HCT116 (cell line): ENCODE results near the gene HBA2. TPM values are rescaled to one million over a fixed set of nuclear protein-coding genes. Genes with fewer than 3 reads are reported as not detected.

Experiments used
- ATAC-seq: fragments of 200-7000 bp; cut with Tn5 transposase; 2 replicates; pipeline ENCODE4 v1.9.1; 2020; ENCODE audit warnings: mild to moderate bottlenecking, moderate library complexity
- BruUV-seq: library from RNA; stranded (reverse); fragments of 400-500 nt; replicated peaks from 2 replicates; lab custom pipeline; 2021; lab: Mats Ljungman, UMichigan
- CTCF ChIA-PET: fragments of 300-600 bp; sonication (Branson Sonifier 250); formaldehyde crosslinking; loops from one replicate; lab custom pipeline; 2021; ENCODE audit warnings: antibody characterized with exemption; lab: Charles Lee
- POLR2A ChIA-PET: fragments of 300-600, 350-600 bp; sonication (Branson Sonifier 250); formaldehyde crosslinking; loops from one replicate; lab custom pipeline; 2021; ENCODE audit warnings: antibody characterized with exemption; lab: Charles Lee
- RAD21 ChIA-PET, 2 experiments: fragments of 300-600 bp; sonication (Branson Sonifier 250); formaldehyde crosslinking; loops; one replicate each; lab custom pipeline; 2023; ENCODE audit warnings: low total read pairs in 2 of 2; ENCODE audit not compliant: uncharacterized antibody in 2 of 2, unreplicated experiment in 2 of 2, low non-redundant PET in 1 of 2; lab: Charles Lee
- DNase-seq: peaks from one replicate; pipeline ENCODE4 v3.0.0-alpha.2; 2010; ENCODE audit warnings: low read depth, low spot score
- H2AFZ ChIP-seq: fragments of 200-600 bp; shearing (Covaris generic), sonication (generic); 2 replicates; pipeline ENCODE4 v1.6.1; 2017; ENCODE audit warnings: low read depth, mixed run types, mixed read lengths, antibody characterized with exemption, low read length; ENCODE audit not compliant: poor library complexity, severe bottlenecking
- H3K27ac ChIP-seq: 2 replicates; pipeline ENCODE4 v1.5.1; 2012; ENCODE audit warnings: low read depth, low read length
- H3K27me3 ChIP-seq: fragments of 200-600 bp; sonication (generic); 2 replicates; pipeline ENCODE4 v1.6.1; 2016; ENCODE audit warnings: mixed run types, low read length, mixed read lengths; ENCODE audit not compliant: insufficient read depth
- H3K36me3 ChIP-seq, 2 experiments: fragments of 200-500 bp in 1 of 2; fragments of 200-600 bp in 1 of 2; sonication (Bioruptor generic) in 1 of 2; sonication (generic) in 1 of 2; 2 replicates each; pipeline versions ENCODE4 v1.5.1 to v1.6.1; 2014 to 2016; ENCODE audit warnings: low read length in 2 of 2, inconsistent platforms in 1 of 2, mixed read lengths in 1 of 2, mixed run types in 1 of 2; ENCODE audit not compliant: insufficient read depth in 2 of 2, control insufficient read depth in 1 of 2
- H3K4me1 ChIP-seq, 2 experiments: fragments of 200-600 bp in 1 of 2; sonication (generic) in 1 of 2; 2 replicates each; pipeline versions ENCODE4 v1.5.1 to v1.6.1; 2012 to 2017; ENCODE audit warnings: low read length in 2 of 2, inconsistent platforms in 1 of 2, mild to moderate bottlenecking in 1 of 2, mixed read lengths in 1 of 2, mixed run types in 1 of 2, moderate library complexity in 1 of 2; ENCODE audit not compliant: insufficient read depth in 2 of 2, control insufficient read depth in 1 of 2
- H3K4me2 ChIP-seq: fragments of 200-600 bp; sonication (generic); 2 replicates; pipeline ENCODE4 v1.6.1; 2017; ENCODE audit warnings: mixed run types, low read length, mixed read lengths
- H3K4me3 ChIP-seq, 2 experiments: fragments of 200-600 bp in 1 of 2; sonication (generic) in 1 of 2; replicated peaks in 1 of 2; 2 replicates each; pipeline ENCODE4 v1.5.1; 2011 to 2016; ENCODE audit warnings: low read length in 2 of 2, control low read depth in 1 of 2, low read depth in 1 of 2, mild to moderate bottlenecking in 1 of 2, mixed read lengths in 1 of 2, mixed run types in 1 of 2
- H3K79me2 ChIP-seq: fragments of 200-600 bp; sonication (generic); 2 replicates; pipeline ENCODE4 v1.6.1; 2017; ENCODE audit warnings: mild to moderate bottlenecking, mixed run types, low read length, moderate library complexity, mixed read lengths; ENCODE audit not compliant: insufficient read depth
- H3K9ac ChIP-seq: fragments of 200-600 bp; sonication (generic); 2 replicates; pipeline ENCODE4 v1.6.1; 2016; ENCODE audit warnings: low read length, mixed read lengths
- H3K9me2 ChIP-seq: fragments of 200-600 bp; sonication (generic), shearing (Covaris generic); 2 replicates; pipeline ENCODE4 v1.6.1; 2017; ENCODE audit warnings: mixed run types, mild to moderate bottlenecking, moderate library complexity; ENCODE audit not compliant: insufficient read depth
- H3K9me3 ChIP-seq, 2 experiments: fragments of 200-500 bp in 1 of 2; fragments of 200-600 bp in 1 of 2; sonication (Bioruptor generic) in 1 of 2; sonication (generic) in 1 of 2; 2 replicates each; pipeline ENCODE4 v1.6.1; 2014 to 2017; ENCODE audit warnings: low read length in 2 of 2, mixed read lengths in 2 of 2, inconsistent platforms in 1 of 2, low read depth in 1 of 2, mild to moderate bottlenecking in 1 of 2, mixed run types in 1 of 2, moderate library complexity in 1 of 2; ENCODE audit not compliant: control insufficient read depth in 1 of 2, insufficient read depth in 1 of 2
- H4K20me1 ChIP-seq: fragments of 200-600 bp; sonication (generic), shearing (Covaris generic); 2 replicates; pipeline ENCODE4 v1.6.1; 2017; ENCODE audit warnings: mixed run types, mild to moderate bottlenecking, moderate library complexity; ENCODE audit not compliant: insufficient read depth
- CBX3 ChIP-seq: IDR thresholded peaks from 2 replicates; pipeline ENCODE4 v1.6.1; 2012; ENCODE audit warnings: low read depth
- ELF1 ChIP-seq: IDR thresholded peaks from 2 replicates; pipeline ENCODE4 v1.6.1; 2012; ENCODE audit warnings: low read depth, borderline replicate concordance
- EZH2 ChIP-seq: fragments of 200-600 bp; sonication (generic); IDR thresholded peaks from 2 replicates; pipeline ENCODE4 v1.6.1; 2017; ENCODE audit warnings: antibody characterized with exemption, mixed run types
- EZH2phosphoT487 ChIP-seq: fragments of 200-600 bp; IDR thresholded peaks from 2 replicates; pipeline ENCODE4 v1.6.1; 2018; ENCODE audit warnings: antibody characterized with exemption, borderline replicate concordance
- FOSL1 ChIP-seq: IDR thresholded peaks from 2 replicates; pipeline ENCODE4 v1.6.1; 2012; ENCODE audit warnings: low read depth
- MAX ChIP-seq: IDR thresholded peaks from 2 replicates; pipeline ENCODE4 v1.6.1; 2012
- POLR2A ChIP-seq: IDR thresholded peaks from 2 replicates; pipeline ENCODE4 v1.7.0; 2011; ENCODE audit warnings: borderline replicate concordance; ENCODE audit not compliant: insufficient read depth, insufficient read length; ENCODE audit errors: extremely low read depth
- RAD21 ChIP-seq: IDR thresholded peaks from 2 replicates; pipeline ENCODE4 v1.6.1; 2012; ENCODE audit warnings: low read depth, mild to moderate bottlenecking
- SRF ChIP-seq: IDR thresholded peaks from 2 replicates; pipeline ENCODE4 v1.6.1; 2012; ENCODE audit warnings: low read depth
- intact Hi-C: fragments of 100-400 bp; cut with micrococcal nuclease; formaldehyde crosslinking; loops from 2 replicates; pipeline ENCODE4 v1.10.0; 2022
- total RNA-seq: library from RNA; stranded (reverse); gene quantifications from one replicate; pipeline ENCODE4 v1.2.1, GENCODE V29; 2021; ENCODE audit not compliant: unreplicated experiment
- TF ChIP-seq, protein P1 (sequence below), 3 experiments: fragments of 200-600 bp in 1 of 3; sonication (generic) in 1 of 3; IDR thresholded peaks in 2 of 3; conservative IDR thresholded peaks in 1 of 3; 2 replicates each; pipeline ENCODE4 v1.5.1; 2012 to 2017; ENCODE audit warnings: low read depth in 2 of 3, low read length in 2 of 3, antibody characterized with exemption in 1 of 3, borderline replicate concordance in 1 of 3, control low read depth in 1 of 3, mild to moderate bottlenecking in 1 of 3, mixed read lengths in 1 of 3, mixed run types in 1 of 3, moderate library complexity in 1 of 3; ENCODE audit not compliant: insufficient read depth in 1 of 3
- TF ChIP-seq, protein P2 (sequence below): IDR thresholded peaks from 2 replicates; pipeline ENCODE4 v1.6.1; 2012
- TF ChIP-seq, protein P3 (sequence below): IDR thresholded peaks from 2 replicates; pipeline ENCODE4 v1.6.1; 2011; ENCODE audit warnings: mild to moderate bottlenecking, low read length, moderate library complexity; ENCODE audit not compliant: insufficient replicate concordance; ENCODE audit errors: extremely low read depth

HBA2 gene
- total RNA-seq, 1 experiment from 2014 or later, result 3.0 TPM

DNA sequence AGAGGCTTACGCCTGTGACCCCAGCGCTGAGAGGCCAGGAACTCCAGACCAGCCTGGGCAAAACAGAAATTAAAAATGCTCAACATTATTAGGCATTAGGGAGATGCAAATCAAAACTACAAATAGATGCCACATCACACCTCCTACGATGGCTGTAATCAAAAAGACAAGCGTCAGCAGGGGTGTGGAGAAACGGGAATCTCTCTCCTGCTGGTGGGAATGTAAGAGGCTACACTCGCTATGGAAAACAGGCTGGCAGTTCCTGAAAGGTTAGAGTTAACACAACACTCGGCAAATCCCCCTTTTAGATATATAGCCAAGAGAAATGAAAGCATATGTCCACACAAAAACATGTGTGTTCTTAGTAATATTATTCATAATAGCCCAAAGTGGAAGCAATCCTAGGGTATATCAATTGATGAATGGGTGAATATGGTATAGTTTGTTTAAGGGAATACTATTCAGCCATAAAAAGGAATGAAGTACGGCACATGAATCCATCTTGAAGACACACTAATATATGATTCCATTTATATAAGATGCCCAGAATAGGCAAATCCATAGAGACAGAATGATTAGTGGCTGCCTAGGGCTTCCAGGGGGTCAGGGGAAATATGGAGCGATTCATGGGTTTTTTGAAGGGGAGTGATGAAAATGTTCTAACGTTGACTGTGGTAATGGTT lies 32.4 kb upstream of the HBA2 start:
- POLR2A ChIA-PET, result no interaction called here
- Histone ChIP-seq H3K4me1 (no peaks in the 10 kb centered on the region; a peak in 1 of 4 replicates), H3K4me2 (no peak overlapping the region)

DNA sequence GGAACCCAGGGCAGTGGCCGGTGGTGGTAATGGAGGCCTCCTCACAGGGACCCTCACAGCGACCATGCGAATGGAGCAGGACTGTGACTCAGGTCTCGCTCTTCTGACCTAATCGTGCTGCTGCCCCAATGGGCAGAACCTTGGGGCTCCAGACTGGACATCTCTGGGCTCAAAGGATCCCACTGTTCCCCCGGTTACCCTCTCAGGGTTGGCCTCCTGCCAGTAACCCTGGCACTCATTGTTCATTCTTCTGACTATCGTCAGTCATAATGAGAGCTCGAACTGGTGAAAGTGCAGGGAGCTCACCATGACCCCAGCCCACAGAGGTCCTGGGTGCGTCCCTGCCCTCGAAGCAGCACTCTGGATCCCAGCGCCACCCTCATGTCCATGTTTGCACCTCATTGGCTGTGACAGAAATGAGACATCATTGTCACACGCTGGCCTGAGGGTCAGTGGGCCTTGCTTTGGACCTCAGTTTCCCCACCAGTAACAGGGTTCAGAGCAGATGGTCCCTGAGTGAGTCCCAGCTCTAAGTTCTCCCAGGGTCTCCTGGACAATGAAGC lies 30.2 kb upstream of the HBA2 start:
- H3K4me1 ChIP-seq, result no peaks in the 10 kb centered on the region
- no peak for ATAC-seq
- no peak overlapping the region for H3K9ac ChIP-seq
- H3K9me3 ChIP-seq, result no peaks in the 10 kb centered on the region
- POLR2A ChIA-PET, result no interaction called here
- H2AFZ ChIP-seq, result no peak overlapping the region
- no peaks in the 10 kb centered on the region for H3K36me3 ChIP-seq
- H3K4me2 ChIP-seq, result no peak overlapping the region
- BruUV-seq, result no TSS peak
- no peak overlapping the region for H3K4me3 ChIP-seq
- H4K20me1 ChIP-seq, result no peaks in the 10 kb centered on the region
- CTCF ChIA-PET, result no interaction called here
- no peaks in the 10 kb centered on the region for H3K9me2 ChIP-seq
- no peaks in the 10 kb centered on the region for H3K27me3 ChIP-seq
- no peak for DNase-seq
- H3K27ac ChIP-seq, result no peak overlapping the region
- intact Hi-C loops, result no loop called here
- RAD21 ChIA-PET, result no interaction called here
- H3K79me2 ChIP-seq, result peaks cover 6% of the 10 kb centered on the region; the same call in 1 of the 2 replicates
- TF ChIP-seq CBX3, result no peak
- no peak for TF ChIP-seq RAD21
- no peak for TF ChIP-seq EZH2
- no peak for TF ChIP-seq MAX
- TF ChIP-seq, protein P1, sequence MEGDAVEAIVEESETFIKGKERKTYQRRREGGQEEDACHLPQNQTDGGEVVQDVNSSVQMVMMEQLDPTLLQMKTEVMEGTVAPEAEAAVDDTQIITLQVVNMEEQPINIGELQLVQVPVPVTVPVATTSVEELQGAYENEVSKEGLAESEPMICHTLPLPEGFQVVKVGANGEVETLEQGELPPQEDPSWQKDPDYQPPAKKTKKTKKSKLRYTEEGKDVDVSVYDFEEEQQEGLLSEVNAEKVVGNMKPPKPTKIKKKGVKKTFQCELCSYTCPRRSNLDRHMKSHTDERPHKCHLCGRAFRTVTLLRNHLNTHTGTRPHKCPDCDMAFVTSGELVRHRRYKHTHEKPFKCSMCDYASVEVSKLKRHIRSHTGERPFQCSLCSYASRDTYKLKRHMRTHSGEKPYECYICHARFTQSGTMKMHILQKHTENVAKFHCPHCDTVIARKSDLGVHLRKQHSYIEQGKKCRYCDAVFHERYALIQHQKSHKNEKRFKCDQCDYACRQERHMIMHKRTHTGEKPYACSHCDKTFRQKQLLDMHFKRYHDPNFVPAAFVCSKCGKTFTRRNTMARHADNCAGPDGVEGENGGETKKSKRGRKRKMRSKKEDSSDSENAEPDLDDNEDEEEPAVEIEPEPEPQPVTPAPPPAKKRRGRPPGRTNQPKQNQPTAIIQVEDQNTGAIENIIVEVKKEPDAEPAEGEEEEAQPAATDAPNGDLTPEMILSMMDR (IDR thresholded peaks at IDR 0.05 in 2 of 3, conservative IDR thresholded peaks at IDR 0.05 in 1 of 3; ENCODE audit: borderline replicate concordance in 1 of 3, insufficient read depth in 1 of 3, low read depth in 2 of 3, low read length in 2 of 3), result no peak
- TF ChIP-seq, protein P2, sequence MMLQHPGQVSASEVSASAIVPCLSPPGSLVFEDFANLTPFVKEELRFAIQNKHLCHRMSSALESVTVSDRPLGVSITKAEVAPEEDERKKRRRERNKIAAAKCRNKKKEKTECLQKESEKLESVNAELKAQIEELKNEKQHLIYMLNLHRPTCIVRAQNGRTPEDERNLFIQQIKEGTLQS, result no peak
- TF ChIP-seq SRF, result no peak

More for the DNA sequence above, 32.4 kb upstream of the HBA2 start:
- TF ChIP-seq POLR2A (no peak), FOSL1 (no peak), EZH2phosphoT487 (no peak), SRF (no peak), ELF1 (no peak)
- TF ChIP-seq, protein P3, sequence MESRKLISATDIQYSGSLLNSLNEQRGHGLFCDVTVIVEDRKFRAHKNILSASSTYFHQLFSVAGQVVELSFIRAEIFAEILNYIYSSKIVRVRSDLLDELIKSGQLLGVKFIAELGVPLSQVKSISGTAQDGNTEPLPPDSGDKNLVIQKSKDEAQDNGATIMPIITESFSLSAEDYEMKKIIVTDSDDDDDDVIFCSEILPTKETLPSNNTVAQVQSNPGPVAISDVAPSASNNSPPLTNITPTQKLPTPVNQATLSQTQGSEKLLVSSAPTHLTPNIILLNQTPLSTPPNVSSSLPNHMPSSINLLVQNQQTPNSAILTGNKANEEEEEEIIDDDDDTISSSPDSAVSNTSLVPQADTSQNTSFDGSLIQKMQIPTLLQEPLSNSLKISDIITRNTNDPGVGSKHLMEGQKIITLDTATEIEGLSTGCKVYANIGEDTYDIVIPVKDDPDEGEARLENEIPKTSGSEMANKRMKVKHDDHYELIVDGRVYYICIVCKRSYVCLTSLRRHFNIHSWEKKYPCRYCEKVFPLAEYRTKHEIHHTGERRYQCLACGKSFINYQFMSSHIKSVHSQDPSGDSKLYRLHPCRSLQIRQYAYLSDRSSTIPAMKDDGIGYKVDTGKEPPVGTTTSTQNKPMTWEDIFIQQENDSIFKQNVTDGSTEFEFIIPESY, result no peak
- no peak overlapping the region for H3K27ac ChIP-seq
- peaks cover 19% of the 10 kb centered on the region for H3K79me2 ChIP-seq
- no peaks in the 10 kb centered on the region for H3K27me3 ChIP-seq
- no TSS peak for BruUV-seq
- no peak overlapping the region for H2AFZ ChIP-seq
- no peaks in the 10 kb centered on the region for H3K9me3 ChIP-seq
- no peak for DNase-seq
- no peak for ATAC-seq
- no peaks in the 10 kb centered on the region for H3K36me3 ChIP-seq
- RAD21 ChIA-PET, result no interaction called here
- intact Hi-C loops, result no loop called here
- no peaks in the 10 kb centered on the region for H3K9me2 ChIP-seq
- CTCF ChIA-PET, result no interaction called here
- no peaks in the 10 kb centered on the region for H4K20me1 ChIP-seq
- no peak overlapping the region for H3K9ac ChIP-seq
- no peak overlapping the region for H3K4me3 ChIP-seq
